Smooth muscle cell (in vitro differentiated cells): ENCODE data around the gene FOXA1. TPM values are rescaled to one million over a fixed set of nuclear protein-coding genes. Genes with fewer than 3 reads are reported as not detected.

Source experiments
- DNase-seq: peaks from one replicate; lab custom pipeline; 2025; ENCODE audit not compliant: unreplicated experiment; lab: John Stamatoyannopoulos, UW
- H2AFZ ChIP-seq: fragments of 200-600 bp; sonication (generic); 2 replicates; pipeline ENCODE4 v1.6.0; 2016; ENCODE audit warnings: antibody characterized with exemption, low read depth, mild to moderate bottlenecking
- H3F3A ChIP-seq: fragments of 200-600 bp; sonication (generic); 2 replicates; pipeline ENCODE4 v1.6.0; 2017; ENCODE audit warnings: antibody characterized with exemption, low read depth
- H3K27ac ChIP-seq: fragments of 200-600 bp; sonication (generic); 2 replicates; pipeline ENCODE4 v1.5.1; 2016; ENCODE audit warnings: low read depth, mild to moderate bottlenecking
- H3K27me3 ChIP-seq: fragments of 200-600 bp; sonication (generic); 2 replicates; pipeline ENCODE4 v1.6.1; 2016; ENCODE audit warnings: low read depth, mild to moderate bottlenecking
- H3K36me3 ChIP-seq: fragments of 200-600 bp; sonication (generic); 2 replicates; pipeline ENCODE4 v1.5.1; 2016; ENCODE audit warnings: low read depth
- H3K4me1 ChIP-seq: fragments of 200-600 bp; sonication (generic); 2 replicates; pipeline ENCODE4 v1.5.1; 2016; ENCODE audit warnings: low read depth
- H3K4me2 ChIP-seq: fragments of 200-600 bp; sonication (generic); 2 replicates; pipeline ENCODE4 v1.6.0; 2016; ENCODE audit warnings: mild to moderate bottlenecking
- H3K4me3 ChIP-seq: fragments of 200-600 bp; sonication (generic); 2 replicates; pipeline ENCODE4 v1.5.1; 2016; ENCODE audit warnings: mild to moderate bottlenecking
- H3K79me2 ChIP-seq: fragments of 200-600 bp; sonication (generic); 2 replicates; pipeline ENCODE4 v1.6.0; 2016; ENCODE audit warnings: low read depth, mild to moderate bottlenecking
- H3K9ac ChIP-seq: fragments of 200-600 bp; sonication (generic); 2 replicates; pipeline ENCODE4 v1.6.0; 2016; ENCODE audit warnings: low read depth
- H3K9me3 ChIP-seq: fragments of 200-600 bp; sonication (generic); replicated peaks from 2 replicates; pipeline ENCODE4 v1.5.1; 2016; ENCODE audit warnings: low read depth
- H4K20me1 ChIP-seq: fragments of 200-600 bp; sonication (generic); 2 replicates; pipeline ENCODE4 v1.6.0; 2016; ENCODE audit warnings: low read depth
- CTCF ChIP-seq: fragments of 200-600 bp; sonication (generic); IDR thresholded peaks from 2 replicates; pipeline ENCODE4 v1.5.1; 2017; ENCODE audit warnings: borderline replicate concordance, mild to moderate bottlenecking, antibody characterized with exemption; ENCODE audit not compliant: insufficient read depth, poor library complexity, severe bottlenecking
- WGBS: methylation state at CpG from one replicate; pipeline ENCODE4 v1.1.7; 2016; ENCODE audit warnings: low lambda C conversion rate; 5-methylcytosine and 5-hydroxymethylcytosine counted together
- polyA plus RNA-seq: library from polyadenylated mRNA; unstranded; fragments of >200 nt; fragmentation: Nextera tagmentation; extraction: Ambion mirVana; gene quantifications from 2 replicates; pipeline ENCODE4 v1.2.1, GENCODE V29; 2016
- total RNA-seq: library from RNA; depleted of rRNA; stranded (reverse); fragments of >200 nt; gene quantifications from 2 replicates; pipeline ENCODE4 v1.2.3, GENCODE V29; 2014

Gene FOXA1
- total and polyA plus RNA-seq, 2 experiments from 2014 or later: 0.18 TPM; not detected in 1

GRCh38 chr14:37600880-37601741, 6.1 kb upstream of the FOXA1 start:
- Histone ChIP-seq H3K36me3 (no peaks in the 10 kb centered on the region), H3K27ac (no peak overlapping the region), H3K9ac (no peak overlapping the region), H3K27me3 (peaks cover 100% of the 10 kb centered on the region), H3K4me1 (peaks cover 24% of the 10 kb centered on the region), H3K9me3 (no peaks in the 10 kb centered on the region), H3K79me2 (no peaks in the 10 kb centered on the region), H3K4me2 (no peak overlapping the region), H3F3A (no peaks in the 10 kb centered on the region), H4K20me1 (no peaks in the 10 kb centered on the region), H3K4me3 (no peak overlapping the region), H2AFZ (no peak overlapping the region)
- 85% methylated on average over 4 of the region's 4 CpGs for WGBS
- DNase-seq: no peak
- TF ChIP-seq CTCF: no peak

GRCh38 chr14:37599507-37600368, 4.7 kb upstream of the FOXA1 start:
- Histone ChIP-seq H2AFZ (no peak overlapping the region), H3K79me2 (no peaks in the 10 kb centered on the region), H3K4me1 (peaks cover 33% of the 10 kb centered on the region), H3K4me2 (peak overlapping the region; percentile 64), H3K9me3 (no peaks in the 10 kb centered on the region), H3F3A (no peaks in the 10 kb centered on the region), H3K27me3 (peaks cover 97% of the 10 kb centered on the region), H3K9ac (no peak overlapping the region), H3K4me3 (peak overlapping the region; percentile 42), H3K27ac (no peak overlapping the region), H4K20me1 (no peaks in the 10 kb centered on the region), H3K36me3 (no peaks in the 10 kb centered on the region)
- WGBS: 5% methylated on average over 57 of the region's 57 CpGs
- DNase-seq: no peak
- no peak for TF ChIP-seq CTCF

- no peaks in the 10 kb centered on the region for H3K36me3 ChIP-seq
- TF ChIP-seq CTCF: no peak
- no peak overlapping the region for H3K9ac ChIP-seq
- H2AFZ ChIP-seq: no peak overlapping the region
- no peak overlapping the region for H3K27ac ChIP-seq
- H3F3A ChIP-seq: no peaks in the 10 kb centered on the region
- no peaks in the 10 kb centered on the region for H4K20me1 ChIP-seq
- no peaks in the 10 kb centered on the region for H3K9me3 ChIP-seq
- H3K4me3 ChIP-seq: peak overlapping the region; percentile 42
- H3K4me2 ChIP-seq: peak overlapping the region; percentile 68
- H3K27me3 ChIP-seq: peaks cover 97% of the 10 kb centered on the region
- peaks cover 33% of the 10 kb centered on the region for H3K4me1 ChIP-seq
- H3K79me2 ChIP-seq: no peaks in the 10 kb centered on the region
- 17% methylated on average over 36 of the region's 36 CpGs for WGBS
- DNase-seq: no peak
Measured at GRCh38 chr14:37598747-37599506, 3.9 kb upstream of the FOXA1 start.
